Endothelial cell (in vitro differentiated cells): ENCODE results near the gene PEAK3. TPM values are rescaled to one million over a fixed set of nuclear protein-coding genes. Genes with fewer than 3 reads are reported as not detected.

Experiments used
- DNase-seq: peaks from one replicate; pipeline ENCODE4 v3.0.0; 2021; ENCODE audit warnings: low spot score
- H3K27ac Mint-ChIP-seq: one replicate; pipeline ENCODE4 v1.8.0; 2021; ENCODE audit warnings: mixed read lengths, inconsistent platforms; ENCODE audit not compliant: unreplicated experiment
- H3K27me3 Mint-ChIP-seq: one replicate; pipeline ENCODE4 v1.8.0; 2021; ENCODE audit warnings: mild to moderate bottlenecking, moderate library complexity, mixed read lengths, inconsistent platforms; ENCODE audit not compliant: unreplicated experiment
- H3K36me3 Mint-ChIP-seq: one replicate; pipeline ENCODE4 v1.8.0; 2021; ENCODE audit warnings: mild to moderate bottlenecking, low read depth, mixed read lengths, inconsistent platforms; ENCODE audit not compliant: unreplicated experiment
- H3K4me1 Mint-ChIP-seq: one replicate; pipeline ENCODE4 v1.8.0; 2021; ENCODE audit warnings: mild to moderate bottlenecking, mixed read lengths, inconsistent platforms; ENCODE audit not compliant: unreplicated experiment
- H3K4me3 Mint-ChIP-seq: one replicate; pipeline ENCODE4 v1.8.0; 2021; ENCODE audit warnings: mild to moderate bottlenecking, mixed read lengths, inconsistent platforms; ENCODE audit not compliant: unreplicated experiment
- H3K9me3 Mint-ChIP-seq: one replicate; pipeline ENCODE4 v1.8.0; 2021; ENCODE audit warnings: mixed read lengths, inconsistent platforms; ENCODE audit not compliant: unreplicated experiment
- long read RNA-seq: library from polyadenylated mRNA; unstranded; transcript quantifications from one replicate; pipeline ENCODE4 v2.0.0, GENCODE V29; 2020; ENCODE audit not compliant: unreplicated experiment
- total RNA-seq: library from RNA; stranded (reverse); fragmentation: NEBNext Ultra II Directional; extraction: Animal tissue kit (Norgen Biotek cat#: 25700); gene quantifications from one replicate; pipeline ENCODE4 v1.2.1, GENCODE V29; 2021; ENCODE audit not compliant: unreplicated experiment
- TF ChIP-seq, protein P1 (sequence below): fragments of 200-600 bp; sonication (generic); IDR thresholded peaks from one replicate; pipeline ENCODE4 v1.5.0; 2021; ENCODE audit warnings: antibody characterized with exemption; ENCODE audit not compliant: unreplicated experiment

Gene PEAK3, protein sequence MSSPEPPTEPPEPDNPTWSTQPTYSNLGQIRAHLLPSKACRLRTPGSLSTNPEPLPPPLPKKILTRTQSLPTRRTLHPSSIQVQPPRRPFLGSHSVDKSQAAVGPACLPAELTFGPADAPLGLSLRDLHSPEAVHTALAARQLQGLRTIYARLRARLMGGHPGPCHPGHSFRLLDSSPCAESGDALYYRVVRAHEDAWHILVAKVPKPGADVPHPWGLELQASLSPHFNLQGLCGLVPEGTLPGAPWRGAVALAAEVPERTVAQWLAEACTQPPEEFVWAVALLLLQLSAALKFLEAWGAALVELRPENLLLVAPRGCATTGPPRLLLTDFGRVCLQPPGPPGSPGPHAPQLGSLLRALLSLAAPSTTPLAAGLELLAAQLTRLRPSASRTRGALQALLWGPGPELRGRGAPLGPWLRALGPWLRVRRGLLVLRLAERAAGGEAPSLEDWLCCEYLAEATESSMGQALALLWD
- 0.97 TPM for total RNA-seq
- long read RNA-seq: 0 reads

DNA sequence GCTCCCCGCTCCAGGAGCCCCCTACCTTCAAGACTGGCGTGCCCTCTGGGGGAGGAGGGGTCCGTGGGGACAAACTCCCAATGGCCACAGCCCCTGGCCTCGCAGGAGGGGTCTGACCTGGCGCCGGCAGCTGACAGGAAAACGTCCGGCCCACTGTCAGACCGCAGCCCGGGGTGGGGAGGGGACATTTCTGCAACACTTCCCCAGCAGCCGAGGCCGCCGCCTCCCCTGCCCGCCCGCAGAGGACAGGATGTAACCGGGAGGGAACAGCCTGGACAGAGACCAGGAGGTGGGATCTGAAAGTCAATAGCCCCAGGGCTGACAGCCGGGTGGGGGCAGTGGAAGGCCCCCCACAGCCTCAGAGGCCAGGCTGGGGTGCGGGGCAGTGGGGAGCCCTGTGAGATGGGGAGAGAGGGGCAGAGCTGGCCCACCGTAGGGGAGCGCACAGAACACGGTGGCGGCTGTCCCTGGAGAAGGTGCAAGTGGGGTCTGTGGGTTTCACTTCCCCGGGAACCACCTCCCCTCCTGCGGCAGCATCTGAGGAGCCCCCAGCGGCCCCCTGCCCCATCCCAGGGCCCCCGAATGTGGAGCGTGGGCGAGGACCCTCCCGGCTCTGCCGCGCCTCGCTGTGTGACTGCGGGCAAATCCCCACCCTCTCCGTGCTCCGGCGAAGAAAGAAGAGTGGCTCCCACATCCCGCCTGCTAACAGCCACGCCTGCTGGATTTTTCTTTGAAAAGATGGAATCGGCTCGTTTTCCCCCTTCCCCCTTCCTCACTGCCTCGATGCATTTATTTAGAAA lies at the start of gene PEAK3:
TSS of gene PEAK3 (minus strand) at position 114 of the 800 bp plus-strand sequence. CDS start 1,244 bp downstream, outside the sequence.
- no peak within 1 kb of the TSS for H3K27ac Mint-ChIP-seq
- peaks cover 5% of the 10 kb centered on the region for H3K4me1 Mint-ChIP-seq
- peaks cover 2% of the 10 kb centered on the region for H3K27me3 Mint-ChIP-seq
- peaks cover 2% of the 10 kb centered on the region for H3K36me3 Mint-ChIP-seq
- TF ChIP-seq, protein P1, sequence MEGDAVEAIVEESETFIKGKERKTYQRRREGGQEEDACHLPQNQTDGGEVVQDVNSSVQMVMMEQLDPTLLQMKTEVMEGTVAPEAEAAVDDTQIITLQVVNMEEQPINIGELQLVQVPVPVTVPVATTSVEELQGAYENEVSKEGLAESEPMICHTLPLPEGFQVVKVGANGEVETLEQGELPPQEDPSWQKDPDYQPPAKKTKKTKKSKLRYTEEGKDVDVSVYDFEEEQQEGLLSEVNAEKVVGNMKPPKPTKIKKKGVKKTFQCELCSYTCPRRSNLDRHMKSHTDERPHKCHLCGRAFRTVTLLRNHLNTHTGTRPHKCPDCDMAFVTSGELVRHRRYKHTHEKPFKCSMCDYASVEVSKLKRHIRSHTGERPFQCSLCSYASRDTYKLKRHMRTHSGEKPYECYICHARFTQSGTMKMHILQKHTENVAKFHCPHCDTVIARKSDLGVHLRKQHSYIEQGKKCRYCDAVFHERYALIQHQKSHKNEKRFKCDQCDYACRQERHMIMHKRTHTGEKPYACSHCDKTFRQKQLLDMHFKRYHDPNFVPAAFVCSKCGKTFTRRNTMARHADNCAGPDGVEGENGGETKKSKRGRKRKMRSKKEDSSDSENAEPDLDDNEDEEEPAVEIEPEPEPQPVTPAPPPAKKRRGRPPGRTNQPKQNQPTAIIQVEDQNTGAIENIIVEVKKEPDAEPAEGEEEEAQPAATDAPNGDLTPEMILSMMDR: no peak
- peak within 1 kb of the TSS; percentile 82 for H3K4me3 Mint-ChIP-seq
- no peaks in the 10 kb centered on the region for H3K9me3 Mint-ChIP-seq
- peak; percentile 73 for DNase-seq

DNA sequence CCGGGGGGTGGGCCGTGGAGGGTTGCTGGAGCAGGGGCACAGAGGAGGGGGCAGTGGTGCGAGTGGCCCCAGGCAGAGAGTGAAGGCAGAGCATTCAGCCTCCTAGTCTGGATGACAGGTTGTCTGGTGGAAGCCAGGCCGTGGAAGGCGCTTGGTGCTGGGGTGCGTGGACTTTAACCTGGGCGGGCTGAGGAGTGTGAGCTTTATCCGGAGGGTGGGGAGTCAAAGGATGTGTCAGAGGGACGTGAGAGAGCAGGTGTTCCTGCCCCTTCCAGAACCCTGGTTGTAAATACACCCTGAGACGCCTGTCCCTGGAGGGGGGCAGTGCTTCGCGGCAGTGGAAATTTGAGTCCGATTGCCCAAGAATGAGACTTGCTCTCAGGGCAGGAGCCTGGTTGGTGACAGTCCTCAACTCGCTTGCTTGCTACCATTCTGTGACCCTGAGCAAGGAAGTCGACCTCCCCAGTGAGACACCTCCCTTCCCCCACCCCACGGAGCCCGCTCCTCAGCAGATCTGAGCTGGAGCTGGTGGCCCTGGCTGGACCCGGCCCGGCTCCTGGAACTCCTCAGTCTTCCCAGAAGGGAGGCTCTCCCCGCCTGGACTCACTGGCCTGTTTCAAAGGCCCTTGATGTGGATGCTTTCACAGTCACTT lies 48.8 kb upstream of the PEAK3 start:
- TF ChIP-seq, protein P1: no peak
- Mint-ChIP-seq H3K4me1 (peaks cover 20% of the 10 kb centered on the region), H3K27me3 (peaks cover 16% of the 10 kb centered on the region), H3K9me3 (peaks cover 2% of the 10 kb centered on the region), H3K4me3 (peak overlapping the region; percentile 15), H3K27ac (no peak overlapping the region), H3K36me3 (peaks cover 10% of the 10 kb centered on the region)
- DNase-seq: no peak

DNA sequence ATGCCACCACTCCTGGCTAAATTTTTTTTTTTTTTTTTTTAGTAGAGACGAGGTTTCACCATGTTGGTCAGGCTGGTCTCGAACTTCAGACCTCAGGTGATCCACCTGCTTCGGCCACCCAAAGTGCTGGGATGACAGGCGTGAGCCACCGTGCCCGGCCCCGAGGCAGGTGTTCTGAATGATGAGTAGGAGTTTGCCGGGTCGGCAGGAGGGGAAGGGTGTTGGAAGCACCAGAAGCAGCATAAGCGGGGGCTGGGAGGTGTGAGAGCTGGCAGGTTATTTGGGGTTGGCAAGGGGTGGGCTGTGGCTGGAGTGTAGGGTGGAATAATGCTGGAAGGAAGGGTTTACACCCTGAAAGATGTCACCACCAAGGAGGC lies 48.3 kb upstream of the PEAK3 start:
- H3K9me3 Mint-ChIP-seq: no peaks in the 10 kb centered on the region
- peaks cover 9% of the 10 kb centered on the region for H3K36me3 Mint-ChIP-seq
- H3K4me3 Mint-ChIP-seq: no peak overlapping the region
- TF ChIP-seq, protein P1: no peak
- H3K27me3 Mint-ChIP-seq: peaks cover 14% of the 10 kb centered on the region
- no peak overlapping the region for H3K27ac Mint-ChIP-seq
- peaks cover 18% of the 10 kb centered on the region for H3K4me1 Mint-ChIP-seq
- DNase-seq: no peak

DNA sequence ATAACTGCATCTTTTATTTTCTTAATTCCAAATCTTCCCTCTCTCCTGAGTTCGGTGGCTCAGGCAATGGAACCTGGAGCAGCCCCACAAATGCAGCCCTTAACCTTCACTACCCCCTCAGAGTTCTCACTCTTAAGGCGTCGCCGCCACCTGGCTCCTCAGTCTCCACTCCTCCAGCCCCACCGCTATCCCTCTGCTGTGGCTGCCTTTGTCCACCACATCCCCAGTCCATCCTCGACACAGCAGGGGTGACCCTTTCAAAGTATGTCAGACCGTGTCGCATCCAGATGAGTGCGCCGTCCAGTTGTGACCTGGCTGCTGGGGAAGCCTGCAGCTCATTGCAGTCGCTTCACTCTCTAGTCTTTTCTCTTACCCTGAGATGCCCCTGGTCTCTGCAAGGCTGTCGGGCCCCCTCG lies 47.5 kb upstream of the PEAK3 start:
- H3K27me3 Mint-ChIP-seq: peaks cover 14% of the 10 kb centered on the region
- H3K36me3 Mint-ChIP-seq: peaks cover 9% of the 10 kb centered on the region
- peak overlapping the region; percentile 27 for H3K27ac Mint-ChIP-seq
- H3K9me3 Mint-ChIP-seq: no peaks in the 10 kb centered on the region
- peaks cover 18% of the 10 kb centered on the region for H3K4me1 Mint-ChIP-seq
- no peak for DNase-seq
- H3K4me3 Mint-ChIP-seq: peak overlapping the region; percentile 94
- TF ChIP-seq, protein P1: no peak
